Suprapubic skin (tissue), 4 donors: Measurements from ENCODE around the gene ADARB1. TPM values are rescaled to one million over a fixed set of nuclear protein-coding genes. Genes with fewer than 3 reads are reported as not detected.

Experiments used
- DNase-seq, 2 donors: peaks; one replicate each; pipeline ENCODE4 v3.0.0-alpha.2; 2019; ENCODE audit warnings: low spot score in 2 of 2
- H3K27ac ChIP-seq: fragments of 200-600 bp; sonication (generic); one replicate; pipeline ENCODE4 v1.5.1; 2019
- H3K27me3 ChIP-seq: fragments of 200-600 bp; sonication (generic); one replicate; pipeline ENCODE4 v1.5.1; 2019
- H3K36me3 ChIP-seq: fragments of 200-600 bp; sonication (generic); one replicate; pipeline ENCODE4 v1.5.1; 2019
- H3K4me1 ChIP-seq: fragments of 200-600 bp; sonication (generic); one replicate; pipeline ENCODE4 v1.5.1; 2019
- H3K4me3 ChIP-seq: fragments of 200-600 bp; sonication (generic); one replicate; pipeline ENCODE4 v1.5.1; 2019; ENCODE audit warnings: mild to moderate bottlenecking
- H3K9me3 ChIP-seq: fragments of 200-600 bp; sonication (generic); one replicate; pipeline ENCODE4 v1.5.1; 2019
- CTCF ChIP-seq, 2 donors: fragments of 200-600 bp in 1 of 2; fragments of 450-650 bp in 1 of 2; sonication (generic) in 1 of 2; IDR thresholded peaks; one replicate each; pipeline ENCODE4 v1.5.1; 2016 to 2019; ENCODE audit warnings: antibody characterized with exemption in 2 of 2, mild to moderate bottlenecking in 1 of 2, moderate library complexity in 1 of 2
- EP300 ChIP-seq: sonication (generic); formaldehyde crosslinking; IDR thresholded peaks from one replicate; pipeline ENCODE4 v1.6.1; 2017; ENCODE audit warnings: antibody characterized with exemption
- POLR2A ChIP-seq, 2 donors: fragments of 450-650 bp; IDR thresholded peaks; one replicate each; pipeline ENCODE4 v1.6.1; 2017; ENCODE audit warnings: antibody characterized with exemption in 2 of 2, mild to moderate bottlenecking in 2 of 2, moderate library complexity in 2 of 2
- POLR2AphosphoS5 ChIP-seq, 3 donors: sonication (generic); formaldehyde crosslinking; IDR thresholded peaks; one replicate each; pipeline ENCODE4 v1.6.1; 2017; ENCODE audit warnings: antibody characterized with exemption in 3 of 3
- WGBS: methylation state at CpG from one replicate; pipeline ENCODE4 v1.1.5; 2018; 5-methylcytosine and 5-hydroxymethylcytosine counted together
- total RNA-seq, 4 donors: library from RNA; depleted of rRNA; stranded (reverse); fragments of >200 nt; gene quantifications; one replicate each; pipeline ENCODE4 v1.1.0, GENCODE V29; 2016

The ADARB1 gene
- total RNA-seq, 4 donors from 2014 or later = 13.2 to 23.6 (median 20.3) TPM

- no peak overlapping the region for H3K4me3 ChIP-seq
- peaks cover 58% of the 10 kb centered on the region for H3K36me3 ChIP-seq
- no peaks in the 10 kb centered on the region for H3K9me3 ChIP-seq
- WGBS = 71% methylated on average over 3 of the region's 3 CpGs
- no peak overlapping the region for H3K27ac ChIP-seq
- H3K4me1 ChIP-seq = no peaks in the 10 kb centered on the region
- DNase-seq = no peak
- no peak for TF ChIP-seq EP300
- TF ChIP-seq POLR2A (IDR thresholded peaks at IDR 0.05) = no peak
- no peak for TF ChIP-seq CTCF (IDR thresholded peaks at IDR 0.05)
- TF ChIP-seq POLR2AphosphoS5 (IDR thresholded peaks at IDR 0.05) = no peak
- no peaks in the 10 kb centered on the region for H3K27me3 ChIP-seq
Measured at GRCh38 chr21:45209046-45209445, 134.7 kb downstream of the ADARB1 start.

GRCh38 chr21:45209685-45210284 lies 135.4 kb downstream of the ADARB1 start:
- TF ChIP-seq EP300 (no peak), POLR2AphosphoS5 (IDR thresholded peaks at IDR 0.05) (no peak), POLR2A (IDR thresholded peaks at IDR 0.05) (no peak), CTCF (IDR thresholded peaks at IDR 0.05) (no peak)
- WGBS = 90% methylated on average over 8 of the region's 8 CpGs
- H3K36me3 ChIP-seq = peaks cover 55% of the 10 kb centered on the region
- no peak for DNase-seq
- no peak overlapping the region for H3K4me3 ChIP-seq
- H3K9me3 ChIP-seq = no peaks in the 10 kb centered on the region
- H3K27ac ChIP-seq = no peak overlapping the region
- no peaks in the 10 kb centered on the region for H3K27me3 ChIP-seq
- H3K4me1 ChIP-seq = no peaks in the 10 kb centered on the region

- no peak for DNase-seq
- H3K4me3 ChIP-seq = no peak overlapping the region
- H3K27ac ChIP-seq = no peak overlapping the region
- WGBS = 98% methylated on average over 8 of the region's 12 CpGs
- H3K27me3 ChIP-seq = no peaks in the 10 kb centered on the region
- TF ChIP-seq EP300 (no peak), CTCF (IDR thresholded peaks at IDR 0.05) (no peak)
- no peaks in the 10 kb centered on the region for H3K4me1 ChIP-seq
- peaks cover 51% of the 10 kb centered on the region for H3K36me3 ChIP-seq
- H3K9me3 ChIP-seq = no peaks in the 10 kb centered on the region
Measured at GRCh38 chr21:45210461-45210983, 136.1 kb downstream of the ADARB1 start.

GRCh38 chr21:45211661-45212060 lies 137.3 kb downstream of the ADARB1 start:
- H3K36me3 ChIP-seq = peaks cover 48% of the 10 kb centered on the region
- no peaks in the 10 kb centered on the region for H3K9me3 ChIP-seq
- H3K4me1 ChIP-seq = no peaks in the 10 kb centered on the region
- H3K27ac ChIP-seq = no peak overlapping the region
- WGBS = 79% methylated on average over 9 of the region's 9 CpGs
- TF ChIP-seq POLR2AphosphoS5 (IDR thresholded peaks at IDR 0.05) = no peak
- TF ChIP-seq CTCF (IDR thresholded peaks at IDR 0.05) = no peak
- no peak for TF ChIP-seq POLR2A (IDR thresholded peaks at IDR 0.05)
- TF ChIP-seq EP300 = no peak
- no peak for DNase-seq
- H3K27me3 ChIP-seq = no peaks in the 10 kb centered on the region
- no peak overlapping the region for H3K4me3 ChIP-seq

GRCh38 chr21:45213392-45213791 lies 139.0 kb downstream of the ADARB1 start:
- H3K4me3 ChIP-seq = no peak overlapping the region
- TF ChIP-seq CTCF (IDR thresholded peaks at IDR 0.05) (no peak), POLR2A (IDR thresholded peaks at IDR 0.05) (no peak), POLR2AphosphoS5 (IDR thresholded peaks at IDR 0.05) (no peak), EP300 (no peak)
- DNase-seq = no peak
- no peaks in the 10 kb centered on the region for H3K27me3 ChIP-seq
- no peak overlapping the region for H3K27ac ChIP-seq
- WGBS = 97% methylated on average over 2 of the region's 2 CpGs
- H3K4me1 ChIP-seq = no peaks in the 10 kb centered on the region
- H3K36me3 ChIP-seq = peaks cover 37% of the 10 kb centered on the region
- no peaks in the 10 kb centered on the region for H3K9me3 ChIP-seq
